Measurements from ENCODE around the gene RIMBP2. TPM values are rescaled to one million over a fixed set of nuclear protein-coding genes. Genes with fewer than 3 reads are reported as not detected.

The RIMBP2 gene
- total RNA-seq, 1 donor from 2014 or later = not detected

DNA sequence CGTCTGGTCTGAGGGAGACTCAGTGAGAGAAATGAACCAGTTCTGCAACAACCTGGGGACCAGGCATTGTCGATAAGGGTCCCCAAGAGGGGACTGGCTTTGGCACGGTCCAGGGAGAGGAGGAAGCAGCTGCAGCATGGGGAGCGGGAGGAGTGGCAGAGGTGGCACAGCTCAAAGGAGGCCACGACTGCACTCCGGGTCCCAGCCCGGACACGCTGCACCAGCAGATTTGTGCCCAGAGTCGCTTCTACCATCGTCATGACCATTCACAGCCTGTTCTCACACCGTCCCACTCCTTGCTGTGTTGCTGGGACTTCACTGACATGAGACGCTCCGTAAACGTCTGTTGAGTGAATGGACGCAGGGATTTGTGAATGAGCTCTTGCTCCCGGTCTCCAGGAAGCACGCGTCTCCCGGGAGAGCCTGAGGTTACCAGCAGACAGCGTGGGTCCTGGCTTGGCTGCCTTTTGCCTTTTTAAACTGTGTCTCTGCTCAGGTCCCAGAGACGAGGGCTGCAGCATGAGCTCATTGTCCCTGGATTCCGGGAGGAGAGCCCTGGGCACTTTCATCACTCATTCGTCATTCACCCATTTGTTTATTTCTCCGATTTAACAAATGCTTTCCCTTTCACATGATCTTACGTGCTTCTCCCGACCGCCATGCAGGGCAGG, 241.4 kb downstream of the RIMBP2 start:
- DNase-seq (ENCODE audit: extremely low read depth, low read depth, low spot score) = no peak

DNA sequence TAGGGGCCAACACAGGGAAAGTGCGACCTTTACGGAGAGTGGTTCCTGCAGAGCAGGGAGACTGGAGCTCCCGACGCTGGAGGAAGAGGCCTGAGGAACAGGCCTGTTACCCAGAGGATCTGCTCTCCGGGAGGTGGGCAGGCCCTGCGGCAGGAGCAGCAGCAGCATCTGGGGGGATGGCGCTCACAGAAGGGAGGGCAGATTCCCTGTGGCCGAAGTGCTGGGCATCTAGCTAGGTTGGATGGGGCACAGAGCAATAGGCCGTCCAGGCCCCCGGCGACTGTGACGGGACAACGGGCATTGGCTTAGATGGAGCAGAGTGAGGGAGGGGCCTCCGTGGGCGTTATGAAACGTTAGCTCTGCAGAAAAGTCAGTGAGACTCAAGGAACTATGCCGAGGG, 242.8 kb downstream of the RIMBP2 start:
- no peak for DNase-seq (ENCODE audit: extremely low read depth, low read depth, low spot score)

DNA sequence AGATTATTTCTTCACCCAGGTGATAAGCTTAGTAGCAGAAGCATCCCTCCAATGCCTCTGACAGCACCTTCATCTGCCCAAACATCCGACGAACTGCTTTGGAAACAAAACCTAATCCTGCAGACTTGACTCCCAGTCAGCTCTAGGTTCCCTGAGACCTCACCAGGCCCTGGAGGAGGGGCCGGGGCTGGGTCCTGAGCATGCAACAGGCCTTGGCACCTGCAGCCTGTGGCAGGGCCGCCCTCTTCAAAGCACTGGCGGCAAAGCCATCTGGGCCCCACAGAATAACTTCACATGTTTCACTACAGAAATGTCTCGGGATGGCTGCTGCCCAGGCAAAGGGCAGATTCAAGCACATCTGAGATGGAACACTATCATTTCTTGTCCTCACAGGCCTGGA, 245.1 kb downstream of the RIMBP2 start:
- no peak for DNase-seq (ENCODE audit: extremely low read depth, low read depth, low spot score)

DNA sequence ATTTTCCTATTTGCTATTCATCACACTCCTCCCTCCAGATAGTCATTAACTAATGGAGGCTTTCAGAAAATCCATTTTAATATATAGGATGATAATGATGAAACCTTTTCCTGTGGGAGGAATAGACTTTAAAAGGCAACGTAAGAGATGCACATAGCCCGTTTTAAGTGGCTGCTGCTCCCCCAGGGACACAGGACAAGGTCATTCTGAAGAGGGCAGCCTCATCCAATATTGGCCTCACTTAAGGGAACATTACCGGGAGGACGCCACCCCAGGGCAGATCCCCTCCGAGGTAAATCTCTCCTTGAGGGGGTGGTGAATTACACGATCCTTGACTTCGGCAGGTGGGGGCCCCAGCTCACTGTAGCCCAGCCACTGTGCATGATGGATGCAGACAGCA, 246.5 kb downstream of the RIMBP2 start:
- no peak for DNase-seq (ENCODE audit: extremely low read depth, low read depth, low spot score)

DNA sequence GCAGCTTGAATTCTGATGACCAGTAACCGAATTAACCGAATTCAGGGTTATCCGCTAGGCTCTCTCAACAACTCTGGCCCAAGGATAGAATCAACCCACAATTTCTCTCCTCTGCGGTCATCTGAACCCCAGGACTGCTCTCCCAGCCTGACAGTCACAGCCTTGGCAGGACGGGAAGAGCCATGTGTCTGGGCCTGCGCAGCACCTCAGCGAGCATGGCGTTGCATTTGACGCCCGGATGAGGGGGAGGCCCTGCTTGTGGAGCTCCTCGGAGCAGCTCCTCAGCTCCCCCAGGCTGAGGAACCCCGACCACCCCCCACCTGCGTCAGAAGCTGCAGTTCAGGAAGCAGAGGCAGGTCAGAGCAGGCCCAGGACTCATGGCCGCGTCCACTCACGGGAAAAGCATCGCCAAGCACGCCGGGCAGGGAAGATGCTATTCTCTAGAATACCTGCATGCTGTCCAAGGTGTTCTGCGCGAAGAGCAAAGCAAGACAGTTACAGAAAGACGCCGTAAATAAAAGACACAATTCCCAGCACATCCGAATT, 247.3 kb downstream of the RIMBP2 start:
- DNase-seq (ENCODE audit: extremely low read depth, low read depth, low spot score) = no peak

DNA sequence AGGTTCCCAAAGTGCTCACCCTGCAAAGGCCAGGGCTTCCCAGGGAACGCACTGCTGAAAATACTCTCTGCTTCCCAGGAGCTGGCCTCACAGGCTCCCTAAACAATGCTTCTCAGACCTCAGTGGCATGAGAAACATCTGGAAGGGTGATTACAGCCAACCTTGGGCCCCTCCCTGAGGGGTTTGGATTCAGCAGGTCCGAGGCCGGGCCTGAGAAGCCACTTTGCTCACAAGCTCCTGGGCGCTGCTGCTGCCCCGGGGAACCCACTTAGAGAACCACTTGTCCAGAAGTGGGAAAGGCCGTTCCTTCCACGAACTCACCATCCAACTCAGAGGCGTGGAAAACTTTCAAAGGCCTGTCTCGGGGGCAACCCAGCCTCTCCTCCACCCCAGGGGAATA, 247.9 kb downstream of the RIMBP2 start:
- DNase-seq (ENCODE audit: extremely low read depth, low read depth, low spot score) = no peak

DNA sequence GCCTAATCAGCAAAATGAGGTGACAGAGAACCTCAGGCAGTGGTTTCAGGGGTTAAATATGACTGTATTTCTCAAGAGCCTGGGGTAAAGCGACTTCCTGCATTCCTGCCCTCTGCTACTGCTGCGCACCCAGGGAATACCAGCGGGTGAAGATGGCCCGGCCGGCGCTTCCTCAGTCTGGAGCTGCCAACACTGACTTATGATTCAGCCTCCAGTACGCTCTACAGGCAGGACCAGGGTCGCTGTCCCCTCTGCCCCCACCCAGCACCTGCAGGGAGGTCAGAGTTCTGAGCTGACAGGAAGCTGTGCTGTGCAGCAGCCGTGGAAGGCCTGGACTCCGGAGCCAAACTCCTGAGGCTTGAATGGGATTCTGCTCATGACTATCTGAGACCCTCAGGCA, 250.5 kb downstream of the RIMBP2 start:
- no peak for DNase-seq (ENCODE audit: extremely low read depth, low read depth, low spot score)

DNA sequence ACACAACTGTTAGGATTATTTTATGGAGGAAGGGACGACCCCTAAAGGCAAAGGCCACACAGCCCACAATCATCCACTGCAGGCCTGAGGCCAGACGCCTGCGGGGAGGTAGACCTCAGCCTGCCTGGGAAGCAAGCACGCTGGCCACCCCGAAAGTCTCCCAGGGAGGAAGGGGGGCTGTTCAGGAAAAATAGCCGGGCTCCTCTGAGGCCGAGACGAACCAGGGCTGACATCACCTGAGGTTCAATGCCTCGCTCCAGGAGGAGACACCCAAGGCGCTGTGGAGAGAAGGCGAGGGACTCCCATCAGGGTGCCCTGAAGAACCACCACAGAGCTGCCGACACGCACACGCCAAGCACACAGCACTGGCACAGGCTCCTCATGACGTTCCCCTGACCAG, 251.1 kb downstream of the RIMBP2 start:
- no peak for DNase-seq (ENCODE audit: extremely low read depth, low read depth, low spot score)

DNA sequence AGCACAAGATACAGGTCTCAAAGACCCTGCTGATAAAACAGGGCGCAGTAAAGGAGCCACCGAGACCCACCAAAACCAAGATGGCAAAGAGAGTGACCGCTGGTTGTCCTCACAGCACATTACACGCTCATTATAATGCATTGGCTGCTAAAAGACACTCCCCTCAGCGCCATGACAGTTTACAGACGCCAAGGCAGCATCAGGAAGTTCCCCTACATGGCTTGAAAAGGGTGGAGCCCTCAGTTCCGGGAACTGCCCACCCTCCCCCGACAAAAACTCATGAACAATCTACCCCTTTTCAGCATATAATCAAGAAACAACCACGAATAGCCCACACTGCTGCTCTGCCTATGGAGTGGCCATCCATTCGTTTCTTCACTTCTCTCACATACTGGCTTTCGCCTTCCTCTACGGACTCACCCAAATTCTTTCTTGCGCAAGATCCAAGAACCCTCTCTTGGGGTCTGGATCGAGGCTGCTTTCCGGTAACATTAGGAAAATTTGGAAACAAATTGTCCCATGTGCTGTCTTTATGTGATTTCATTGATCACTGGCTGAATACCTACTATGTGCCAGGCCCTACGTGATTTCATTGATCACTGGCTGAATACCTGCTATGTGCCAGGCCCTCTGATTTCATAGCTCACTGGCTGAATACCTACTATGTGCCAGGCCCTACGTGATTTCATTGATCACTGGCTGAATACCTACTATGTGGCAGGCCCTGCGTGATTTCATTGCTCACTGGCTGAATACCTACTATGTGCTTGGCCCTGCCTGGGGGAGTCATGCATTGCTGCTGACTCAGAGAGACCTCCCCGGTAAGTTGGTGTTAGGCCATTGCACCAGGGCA, 252.1 kb downstream of the RIMBP2 start:
- DNase-seq (ENCODE audit: extremely low read depth, low read depth, low spot score) = no peak

DNA sequence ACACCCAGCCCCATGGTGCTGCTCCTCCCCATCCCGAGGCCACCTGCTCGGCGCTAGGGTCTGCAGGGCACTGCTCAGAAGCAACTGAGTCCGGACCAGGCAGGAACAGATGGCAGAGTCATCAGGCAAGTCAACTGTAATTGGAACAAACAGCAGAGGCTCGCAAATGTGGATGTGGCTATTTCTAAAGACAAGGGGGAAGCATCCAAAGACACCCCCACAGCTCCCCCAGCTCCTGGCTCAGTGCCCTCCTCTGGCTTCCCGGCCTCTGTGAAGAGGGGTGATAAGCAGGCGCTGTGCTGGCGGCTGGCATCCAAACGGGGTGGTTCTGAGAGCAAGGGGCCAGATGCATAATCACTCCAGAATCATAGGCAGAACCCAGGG, 252.8 kb downstream of the RIMBP2 start:
- DNase-seq (ENCODE audit: extremely low read depth, low read depth, low spot score) = no peak

DNA sequence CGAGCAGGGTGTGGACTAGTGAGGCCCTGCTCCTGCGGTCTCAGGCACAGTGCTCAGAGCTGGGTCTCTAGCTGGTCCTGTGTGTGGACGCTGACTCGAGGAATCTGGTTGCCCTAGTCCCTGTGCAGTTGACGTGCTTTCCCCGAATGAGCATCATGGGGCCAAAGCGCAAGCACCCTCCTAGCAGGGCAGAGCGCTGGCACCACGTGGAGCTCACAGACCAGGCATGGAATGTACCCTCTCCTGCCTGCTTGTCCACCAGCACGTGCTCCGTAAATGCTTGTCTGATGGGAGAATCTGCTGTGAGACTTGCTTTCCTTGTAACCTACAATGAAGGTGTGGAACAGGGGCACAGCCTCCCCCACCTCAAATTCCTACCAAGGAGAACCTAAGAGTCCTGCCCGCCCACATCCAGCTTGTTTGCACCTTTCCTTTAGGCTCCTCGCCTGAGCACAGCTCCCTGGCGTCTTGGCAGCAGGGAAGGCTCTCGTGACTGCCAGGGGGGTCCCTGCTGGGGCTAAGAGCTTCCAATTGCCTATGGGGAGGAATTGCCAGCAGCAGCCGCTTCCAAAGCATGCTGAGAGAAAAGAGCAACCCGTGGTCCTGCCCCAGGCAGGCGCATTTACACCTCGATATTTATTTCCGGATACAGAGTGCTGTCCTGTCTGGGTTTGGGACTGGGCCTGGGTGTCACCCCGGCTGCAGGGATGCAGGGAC, 253.4 kb downstream of the RIMBP2 start:
- no peak for DNase-seq (ENCODE audit: extremely low read depth, low read depth, low spot score)

DNA sequence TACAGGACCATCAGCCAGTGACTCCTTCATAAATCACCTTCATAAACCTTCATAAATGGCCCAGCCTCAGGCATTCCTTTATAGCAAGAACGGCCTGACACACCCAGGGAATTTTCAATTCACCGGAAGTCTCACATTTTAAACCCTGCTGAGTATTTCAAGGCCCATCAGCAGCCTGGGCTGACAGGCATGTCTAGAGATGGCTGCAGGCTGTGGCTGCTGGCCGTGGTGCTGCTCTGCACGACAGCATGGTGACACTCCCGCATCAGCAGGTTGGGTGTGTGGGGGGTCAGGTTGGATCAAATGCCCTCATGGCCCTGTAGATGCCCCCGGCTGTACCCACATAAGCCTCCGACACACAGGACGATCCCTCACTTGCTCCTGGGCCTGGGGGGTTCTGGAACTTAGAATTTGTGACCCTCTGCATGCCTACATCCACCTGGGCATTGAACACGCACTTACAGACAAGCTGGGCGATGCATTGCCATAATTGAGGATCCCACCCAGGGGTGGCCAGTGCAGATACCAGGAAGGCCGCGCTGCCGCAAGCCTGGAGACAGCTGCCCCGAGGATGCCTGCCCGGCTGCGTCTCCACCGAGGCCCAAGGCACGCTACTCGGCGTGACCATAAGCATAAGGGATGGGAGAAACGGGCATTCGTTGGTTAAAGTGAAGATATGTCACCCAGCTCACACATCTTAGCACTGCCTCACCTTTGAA, 254.1 kb downstream of the RIMBP2 start:
- no peak for DNase-seq (ENCODE audit: extremely low read depth, low read depth, low spot score)

DNA sequence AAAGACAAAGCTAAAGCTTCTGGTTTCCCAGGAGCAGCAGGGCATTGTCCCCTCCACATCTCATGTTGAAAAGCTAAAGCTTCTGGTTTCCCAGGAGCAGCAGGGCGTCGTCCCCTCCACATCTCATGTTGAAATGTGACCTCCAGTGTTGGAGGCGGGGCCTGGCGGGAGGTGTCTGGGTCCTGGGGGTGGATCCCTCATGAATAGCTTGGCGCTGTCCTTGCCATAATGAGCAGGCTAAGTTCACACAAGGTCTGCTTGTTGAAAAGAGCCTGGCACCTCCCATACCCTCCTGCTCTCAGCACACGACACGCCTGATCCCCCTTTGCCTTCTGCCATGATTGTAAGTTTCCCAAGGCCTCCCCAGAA, 254.7 kb downstream of the RIMBP2 start:
- no peak for DNase-seq (ENCODE audit: extremely low read depth, low read depth, low spot score)

DNA sequence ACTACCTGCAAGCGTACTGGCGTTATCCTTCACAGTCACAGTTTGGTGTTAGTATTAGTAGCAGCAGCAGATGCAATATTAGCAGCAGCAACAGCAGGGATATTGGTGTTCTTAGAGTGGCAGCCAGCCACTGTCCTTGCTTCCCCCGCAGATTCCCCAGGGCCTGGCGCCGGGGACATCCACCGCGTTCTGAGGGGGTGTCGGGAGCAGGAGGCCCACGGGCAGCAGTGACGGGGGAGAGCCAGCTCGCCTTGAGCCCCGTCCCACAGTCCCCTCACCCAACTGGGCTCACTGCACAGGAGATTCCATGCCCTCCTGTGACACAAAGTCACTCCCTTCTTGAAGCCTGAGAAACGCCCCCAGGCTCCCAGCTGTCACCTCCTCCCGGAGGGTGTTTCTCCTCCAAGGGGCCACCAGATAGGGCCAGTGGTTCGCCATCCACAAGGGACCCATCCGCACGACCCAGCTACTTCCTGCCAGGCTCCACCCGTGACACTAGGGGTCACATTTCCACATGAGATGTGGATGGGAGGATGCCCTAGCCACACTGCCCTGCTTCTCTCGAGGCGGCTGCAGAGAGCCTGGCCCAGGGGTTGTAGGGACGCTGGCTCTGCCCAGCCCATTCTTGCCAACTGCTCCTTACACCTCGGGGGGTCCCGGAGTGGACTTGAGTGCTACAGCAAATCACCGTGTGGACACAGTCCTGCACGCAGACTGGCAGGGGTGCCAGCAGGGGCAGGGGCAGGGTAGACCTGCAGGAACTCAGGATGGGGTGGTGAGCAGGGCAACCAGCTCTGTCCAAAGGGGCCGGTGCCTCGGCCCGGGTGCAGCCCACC, 255.3 kb downstream of the RIMBP2 start:
- no peak for DNase-seq (ENCODE audit: extremely low read depth, low read depth, low spot score)

DNA sequence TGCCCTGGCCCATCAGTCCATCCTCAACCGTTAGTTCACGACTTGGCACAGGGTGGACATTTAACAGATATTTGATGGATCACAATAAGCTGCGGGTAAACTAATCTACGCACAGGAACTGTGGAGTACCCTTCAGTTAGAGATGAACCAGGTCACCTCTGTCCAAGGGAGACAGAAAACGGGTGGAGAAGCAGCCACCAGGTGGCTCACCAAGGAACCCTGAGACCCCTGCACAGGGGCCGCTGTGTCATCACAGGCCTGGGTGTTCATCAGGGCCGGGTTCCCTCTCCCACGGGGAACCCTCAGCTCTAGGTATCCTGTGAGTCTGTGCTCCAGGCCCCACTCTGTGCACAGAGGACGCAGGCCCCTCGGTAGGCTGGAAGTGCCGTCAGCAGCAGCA, 256.2 kb downstream of the RIMBP2 start:
- DNase-seq (ENCODE audit: extremely low read depth, low read depth, low spot score) = no peak

DNA sequence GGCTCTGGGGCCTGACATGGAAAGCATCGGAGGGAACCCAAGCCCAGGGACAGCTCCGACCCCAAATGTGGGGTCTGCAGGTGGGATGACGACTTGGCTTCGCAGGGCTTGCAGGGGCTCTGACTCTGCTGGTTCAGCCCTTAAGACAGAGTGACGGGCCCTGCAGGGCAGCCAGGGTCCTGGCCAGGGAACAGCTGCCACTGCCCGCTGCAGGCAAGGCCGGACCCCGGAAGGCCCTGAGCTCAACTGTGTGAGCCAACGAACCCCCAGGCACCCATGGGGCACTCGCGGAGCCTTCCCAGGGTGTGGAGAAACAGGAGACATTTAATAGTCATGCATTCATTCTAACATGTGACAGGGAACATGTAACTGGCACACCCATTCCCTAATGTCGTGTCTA, 257.8 kb downstream of the RIMBP2 start:
- DNase-seq (ENCODE audit: extremely low read depth, low read depth, low spot score) = no peak

DNA sequence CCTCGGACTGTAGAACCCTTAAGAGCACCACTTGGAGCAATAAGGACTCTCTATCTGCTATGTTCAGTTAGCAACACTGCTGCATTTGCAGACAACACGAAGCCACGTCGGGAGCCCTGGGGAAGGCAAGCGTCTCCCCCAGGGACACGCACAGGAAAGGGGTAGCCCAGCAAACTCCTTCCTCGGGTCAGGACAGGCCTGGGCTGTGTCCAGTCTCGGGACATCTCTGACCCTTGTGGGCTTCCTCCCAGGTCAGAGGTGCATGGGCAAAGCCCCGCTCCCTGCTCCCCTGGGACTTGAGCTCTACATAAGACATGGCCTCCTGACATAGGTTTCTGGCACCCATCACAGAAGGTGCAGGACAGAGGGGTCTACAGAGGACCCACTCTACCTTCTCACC, 258.9 kb downstream of the RIMBP2 start:
- no peak for DNase-seq (ENCODE audit: extremely low read depth, low read depth, low spot score)

DNA sequence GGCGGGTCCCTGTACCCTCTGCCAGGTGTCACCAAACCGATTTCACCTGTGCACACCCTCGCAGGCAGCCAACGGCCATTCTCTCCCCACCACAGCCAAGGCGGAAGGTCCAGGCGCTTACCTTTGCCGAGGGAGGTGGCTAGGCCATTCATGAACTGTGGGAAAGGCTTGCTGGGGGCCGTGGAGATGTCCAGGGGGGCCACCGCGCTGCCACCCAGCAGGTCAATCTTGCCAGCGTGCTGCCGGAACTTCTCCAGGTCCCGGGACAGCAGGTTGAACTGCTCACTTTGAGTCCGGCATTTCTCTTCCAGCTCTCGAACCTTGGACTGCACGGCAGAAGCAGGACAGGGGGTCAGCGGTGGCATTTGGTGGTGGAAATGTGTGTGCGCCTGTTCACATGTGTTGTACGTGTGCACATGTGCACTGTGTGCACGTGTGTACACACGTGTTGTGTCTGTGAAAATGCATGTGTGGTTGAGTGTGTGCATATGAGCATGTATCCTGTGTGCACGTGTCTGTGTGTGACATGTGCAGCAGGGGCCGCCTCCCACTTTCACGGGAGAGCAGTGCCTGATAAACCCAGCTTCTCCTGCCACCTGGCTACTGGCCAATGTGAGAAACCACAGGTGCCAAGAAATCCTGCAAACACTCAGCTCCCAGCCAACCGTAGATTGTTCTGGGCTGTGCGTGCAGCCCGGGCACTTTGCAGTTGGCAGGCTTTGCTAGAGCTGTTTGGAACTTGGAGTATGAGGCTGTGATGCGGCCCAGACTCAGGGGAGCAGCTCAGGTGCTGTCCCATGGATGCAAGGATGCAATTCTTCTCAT, 259.5 kb downstream of the RIMBP2 start:
- no peak for DNase-seq (ENCODE audit: extremely low read depth, low read depth, low spot score)

DNA sequence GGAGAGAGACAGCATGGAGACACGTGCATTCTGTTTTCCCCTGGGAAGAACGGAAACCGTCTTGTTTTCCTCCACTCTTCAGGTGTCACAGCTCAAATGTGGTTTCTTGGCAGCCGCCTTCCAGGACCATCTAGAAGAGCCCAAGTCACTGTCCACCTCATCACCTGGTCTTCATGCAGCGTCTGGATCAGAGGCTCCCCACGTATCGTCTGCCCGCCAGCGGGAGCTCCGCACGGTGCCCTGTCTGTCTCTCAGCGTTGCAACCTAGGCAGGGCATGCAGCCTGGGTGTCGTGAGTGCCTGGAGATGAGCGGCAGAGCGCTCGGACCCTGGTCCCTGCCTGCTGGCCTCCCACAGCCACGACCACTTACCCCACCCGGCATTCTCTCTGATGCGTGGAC, 260.9 kb downstream of the RIMBP2 start:
- DNase-seq (ENCODE audit: extremely low read depth, low read depth, low spot score) = no peak

Measured in glomerular endothelial cell (primary cell).